Measurements from ENCODE around the gene GPR158.
A peak's percentile ranks its signal among the peaks of the same experiment; 100 is the strongest.

GPR158 gene

DNA sequence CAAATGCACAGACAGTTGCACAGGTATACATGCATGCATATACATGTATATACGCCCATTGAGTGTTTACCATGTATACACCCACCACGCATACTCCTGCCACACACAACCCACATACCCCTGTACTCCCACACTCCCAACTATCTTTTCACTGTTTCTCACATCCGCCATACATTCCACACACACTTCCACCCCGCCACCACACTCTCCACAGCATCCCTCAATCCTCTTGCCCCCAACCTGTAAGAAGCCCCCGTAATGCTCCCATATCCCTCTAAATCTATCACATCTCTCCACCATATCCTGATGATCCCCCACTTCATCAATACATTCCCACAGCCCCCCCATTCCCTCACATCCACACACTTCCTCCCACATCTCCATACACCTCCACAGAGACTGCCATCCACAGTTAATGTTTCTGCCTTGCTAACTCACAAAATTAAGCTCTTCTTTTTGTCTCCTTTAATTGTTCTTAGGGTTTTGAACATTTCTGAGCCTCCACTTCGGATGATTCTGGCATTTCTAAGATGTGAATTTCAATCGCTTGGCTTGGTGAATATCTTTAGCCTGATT lies 47.4 kb downstream of the GPR158 start:
- DNase-seq (ENCODE audit: low spot score in 2 of 2), result no peak
- Histone ChIP-seq H3K9me3 (no peaks in the 10 kb centered on the region), H3K27me3 (ENCODE audit: low read depth) (peaks cover 3% of the 10 kb centered on the region; the same call in 1 of the 2 replicates), H3K4me1 (no peaks in the 10 kb centered on the region), H3K36me3 (replicated peaks) (no peaks in the 10 kb centered on the region), H3K4me3 (no peak overlapping the region)
- in situ Hi-C loops (cut with MboI; ENCODE audit: low sequenced_read_pairs), result no loop called here

DNA sequence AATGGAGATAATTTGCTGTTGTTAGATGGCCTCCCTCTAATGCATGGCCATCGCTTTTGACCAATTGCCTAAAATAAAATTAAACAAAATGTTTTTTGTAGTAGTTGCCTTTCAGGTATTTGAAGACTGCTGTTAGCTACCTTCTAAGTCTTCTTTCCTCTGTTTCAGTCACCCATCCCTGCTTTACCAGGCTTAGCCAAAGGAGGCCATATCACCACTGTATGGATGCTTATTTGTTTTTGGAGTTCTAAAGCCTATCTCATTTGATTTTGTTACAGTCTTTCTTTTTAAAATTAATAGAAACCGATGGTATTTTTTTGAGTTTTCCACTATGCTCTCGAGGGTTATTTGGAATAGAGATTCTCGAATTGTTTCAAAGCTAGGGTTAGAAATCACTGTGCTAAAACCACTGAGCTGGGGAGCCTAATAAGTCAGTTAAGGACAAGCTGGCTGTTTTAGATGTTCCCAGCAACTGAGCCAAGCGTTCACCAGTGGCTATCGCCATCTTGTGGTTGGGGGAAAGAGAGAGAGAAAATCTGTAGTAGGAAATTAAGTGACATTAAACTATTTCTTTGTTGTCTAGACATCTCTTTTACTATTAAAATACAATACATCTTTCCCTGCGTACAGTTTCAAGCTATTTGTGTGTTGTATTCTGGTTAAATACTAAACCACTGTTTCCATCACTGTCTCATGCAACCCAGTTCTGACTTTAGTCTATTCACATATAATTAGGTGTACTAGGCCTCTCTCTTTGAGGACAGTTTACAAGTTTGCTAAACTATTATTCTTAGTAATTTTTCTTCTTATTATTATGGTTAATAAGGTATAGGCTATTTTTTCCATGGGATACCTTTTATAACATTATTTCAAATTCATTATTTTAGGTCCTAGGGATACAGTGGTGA lies 52.2 kb downstream of the GPR158 start:
- peak; percentile 62 to 66 for DNase-seq (ENCODE audit: low spot score in 2 of 2)
- Histone ChIP-seq H3K9me3 (no peaks in the 10 kb centered on the region), H3K36me3 (replicated peaks) (no peaks in the 10 kb centered on the region), H3K4me1 (no peaks in the 10 kb centered on the region), H3K4me3 (no peak overlapping the region), H3K27me3 (ENCODE audit: low read depth) (no peaks in the 10 kb centered on the region; the same call in 1 of the 2 replicates)
- in situ Hi-C loops (cut with MboI; ENCODE audit: low sequenced_read_pairs), result no loop called here

GRCh38 chr10:25231751-25232150 lies 57.0 kb downstream of the GPR158 start:
- in situ Hi-C loops (cut with MboI; ENCODE audit: low sequenced_read_pairs), result no loop called here
- H3K4me1 ChIP-seq, result no peaks in the 10 kb centered on the region
- H3K9me3 ChIP-seq, result no peaks in the 10 kb centered on the region
- no peaks in the 10 kb centered on the region for H3K36me3 ChIP-seq (replicated peaks)
- H3K4me3 ChIP-seq, result no peak overlapping the region
- H3K27me3 ChIP-seq (ENCODE audit: low read depth), result no peaks in the 10 kb centered on the region; the same call in 1 of the 2 replicates
- no peak for DNase-seq (ENCODE audit: low spot score in 2 of 2)

DNA sequence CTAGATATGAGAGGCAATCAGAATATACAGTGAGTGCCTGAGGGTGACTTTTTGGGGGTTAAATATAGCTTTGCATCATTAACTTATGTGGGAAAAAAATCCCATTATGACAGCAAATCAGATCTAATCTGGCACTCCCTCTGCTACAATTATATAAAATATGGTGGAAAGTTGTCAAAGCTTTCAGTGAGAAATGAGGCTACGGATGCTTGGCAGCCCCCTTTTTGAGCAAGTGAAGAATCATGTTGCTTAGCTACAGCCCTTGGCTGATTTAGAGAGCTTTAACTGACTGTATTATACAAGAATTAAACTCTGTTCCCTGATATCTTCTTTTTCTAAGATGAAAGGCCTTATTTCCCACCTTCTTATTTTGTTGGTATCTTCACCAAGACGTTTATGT lies 57.4 kb downstream of the GPR158 start:
- in situ Hi-C loops (cut with MboI; ENCODE audit: low sequenced_read_pairs), result no loop called here
- Histone ChIP-seq H3K36me3 (replicated peaks) (no peaks in the 10 kb centered on the region), H3K27me3 (ENCODE audit: low read depth) (no peaks in the 10 kb centered on the region; the same call in 1 of the 2 replicates), H3K4me1 (no peaks in the 10 kb centered on the region), H3K4me3 (no peak overlapping the region), H3K9me3 (no peaks in the 10 kb centered on the region)
- DNase-seq (ENCODE audit: low spot score in 2 of 2), result no peak

DNA sequence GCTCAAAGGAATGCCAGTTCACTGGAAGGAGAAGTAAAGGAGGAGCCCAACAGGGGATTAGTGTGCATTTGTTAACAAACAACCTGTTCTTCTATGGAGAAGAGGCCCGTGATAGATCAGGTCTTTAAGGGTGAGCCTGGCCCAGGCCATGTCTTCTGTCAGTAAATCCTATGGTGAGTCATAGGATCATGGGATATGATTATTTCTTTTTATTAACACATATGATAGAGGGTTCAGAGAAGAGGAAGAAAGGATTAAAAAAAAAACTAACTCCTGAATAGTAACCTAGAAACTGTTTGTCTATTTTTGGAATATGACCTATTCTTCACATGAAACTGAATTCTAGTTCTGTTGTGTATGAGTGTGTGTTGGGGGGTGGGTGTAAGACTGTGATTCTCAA lies 70.4 kb downstream of the GPR158 start:
- Histone ChIP-seq H3K27me3 (ENCODE audit: low read depth) (no peaks in the 10 kb centered on the region), H3K4me3 (no peak overlapping the region), H3K9me3 (no peaks in the 10 kb centered on the region), H3K4me1 (no peaks in the 10 kb centered on the region), H3K36me3 (replicated peaks) (no peaks in the 10 kb centered on the region)
- in situ Hi-C loops (cut with MboI; ENCODE audit: low sequenced_read_pairs), result no loop called here
- no peak for DNase-seq (ENCODE audit: low spot score in 2 of 2)

DNA sequence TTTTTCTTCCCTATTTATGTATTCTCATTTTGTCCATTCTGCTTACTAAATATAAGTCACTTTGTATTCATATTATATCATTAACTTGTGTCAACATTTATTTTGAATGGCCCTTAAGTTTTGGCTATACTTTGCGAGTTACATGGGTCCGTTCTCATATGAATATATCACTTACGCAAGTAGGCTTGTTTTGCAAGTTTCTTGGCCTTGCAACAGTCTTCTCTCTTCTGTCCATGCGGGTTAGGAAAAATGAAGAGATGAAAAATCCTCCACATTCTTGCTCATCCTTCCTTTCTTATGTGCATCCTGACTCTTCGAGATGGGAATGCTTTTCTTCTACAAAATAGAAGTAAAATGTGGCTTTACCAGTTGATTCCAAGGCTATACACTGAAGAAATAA lies 82.8 kb downstream of the GPR158 start:
- Histone ChIP-seq H3K4me1 (no peaks in the 10 kb centered on the region), H3K27me3 (ENCODE audit: low read depth) (no peaks in the 10 kb centered on the region), H3K4me3 (no peak overlapping the region), H3K9me3 (peaks cover 3% of the 10 kb centered on the region), H3K36me3 (replicated peaks) (no peaks in the 10 kb centered on the region)
- DNase-seq (ENCODE audit: low spot score in 2 of 2), result no peak
- in situ Hi-C loops (cut with MboI; ENCODE audit: low sequenced_read_pairs), result no loop called here

- H3K36me3 ChIP-seq (replicated peaks), result no peaks in the 10 kb centered on the region
- in situ Hi-C loops (cut with MboI; ENCODE audit: low sequenced_read_pairs), result no loop called here
- no peaks in the 10 kb centered on the region for H3K9me3 ChIP-seq
- H3K4me1 ChIP-seq, result no peaks in the 10 kb centered on the region
- H3K27me3 ChIP-seq (ENCODE audit: low read depth), result no peaks in the 10 kb centered on the region
- H3K4me3 ChIP-seq, result no peak overlapping the region
- no peak for DNase-seq (ENCODE audit: low spot score in 2 of 2)
Measured at GRCh38 chr10:25261110-25261509, 86.3 kb downstream of the GPR158 start.

DNA sequence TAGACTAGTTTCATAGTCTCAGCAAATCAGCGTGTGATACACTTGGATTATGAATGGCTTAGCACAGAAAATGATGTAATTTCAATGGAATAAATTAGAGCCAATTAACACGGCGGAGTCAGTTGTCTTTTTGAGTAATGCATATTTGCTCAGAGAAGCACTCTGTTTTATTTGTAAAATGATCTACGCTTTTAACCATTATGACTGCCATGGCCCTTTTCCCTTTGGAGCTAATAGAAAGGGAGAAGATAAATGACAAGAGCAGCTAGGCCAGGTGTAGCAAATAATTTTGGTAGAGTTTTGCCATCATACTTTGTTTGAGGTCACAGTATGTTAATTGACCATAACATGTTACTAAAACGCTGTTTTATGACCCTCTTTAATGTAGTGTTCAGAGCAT lies 86.8 kb downstream of the GPR158 start:
- in situ Hi-C loops (cut with MboI; ENCODE audit: low sequenced_read_pairs), result no loop called here
- DNase-seq (ENCODE audit: low spot score in 2 of 2), result no peak
- H3K4me3 ChIP-seq, result no peak overlapping the region
- no peaks in the 10 kb centered on the region for H3K27me3 ChIP-seq (ENCODE audit: low read depth)
- H3K36me3 ChIP-seq (replicated peaks), result no peaks in the 10 kb centered on the region
- no peaks in the 10 kb centered on the region for H3K9me3 ChIP-seq
- no peaks in the 10 kb centered on the region for H3K4me1 ChIP-seq

DNA sequence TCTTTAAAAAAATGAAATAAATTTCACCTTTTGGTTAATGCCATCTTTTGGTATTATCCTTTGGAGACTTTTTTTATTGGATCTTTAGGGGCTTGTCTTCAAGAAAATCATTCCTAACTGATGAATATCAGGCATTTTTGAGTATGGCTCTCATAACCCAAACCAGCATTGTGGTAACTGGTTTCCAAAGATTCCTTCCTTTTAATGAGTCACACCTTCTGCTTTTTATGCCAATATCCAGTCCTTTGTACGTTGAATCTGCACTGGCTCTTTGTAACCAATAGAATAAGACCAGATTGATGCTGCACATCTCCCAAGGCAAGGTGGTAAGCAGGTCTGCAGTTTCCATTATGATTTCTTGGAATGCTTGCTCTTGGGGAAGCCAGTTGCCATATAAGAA lies 89.1 kb downstream of the GPR158 start:
- DNase-seq (ENCODE audit: low spot score in 2 of 2), result no peak
- H3K4me3 ChIP-seq, result no peak overlapping the region
- no peaks in the 10 kb centered on the region for H3K4me1 ChIP-seq
- H3K36me3 ChIP-seq (replicated peaks), result no peaks in the 10 kb centered on the region
- in situ Hi-C loops (cut with MboI; ENCODE audit: low sequenced_read_pairs), result no loop called here
- H3K27me3 ChIP-seq (ENCODE audit: low read depth), result no peaks in the 10 kb centered on the region
- H3K9me3 ChIP-seq, result no peaks in the 10 kb centered on the region

DNA sequence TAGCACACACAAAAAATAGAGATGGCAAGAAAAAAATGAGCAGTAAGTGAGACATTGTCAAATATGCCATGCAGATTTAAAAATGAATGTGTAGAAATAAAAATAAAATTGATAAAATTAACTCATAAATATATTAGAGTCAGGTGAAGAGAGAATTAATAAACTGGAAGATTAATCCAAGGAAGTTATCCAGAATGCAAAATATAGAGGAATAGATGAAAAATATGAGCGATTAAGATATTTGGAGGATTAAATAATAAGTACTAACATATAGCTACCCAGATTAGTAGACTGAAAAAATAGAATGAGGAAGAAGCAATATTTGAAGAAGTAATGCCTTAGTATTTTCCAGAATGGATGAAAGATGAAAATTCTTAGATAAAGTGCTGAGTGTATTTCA lies 103.4 kb downstream of the GPR158 start:
- Histone ChIP-seq H3K9me3 (no peaks in the 10 kb centered on the region; the same call in 1 of the 2 replicates), H3K36me3 (replicated peaks) (no peaks in the 10 kb centered on the region), H3K27me3 (ENCODE audit: low read depth) (no peaks in the 10 kb centered on the region), H3K4me3 (no peak overlapping the region), H3K4me1 (no peaks in the 10 kb centered on the region)
- in situ Hi-C loops (cut with MboI; ENCODE audit: low sequenced_read_pairs), result no loop called here
- DNase-seq (ENCODE audit: low spot score in 2 of 2), result no peak

- H3K36me3 ChIP-seq (replicated peaks), result no peaks in the 10 kb centered on the region
- no peaks in the 10 kb centered on the region for H3K27me3 ChIP-seq (ENCODE audit: low read depth)
- no peak for DNase-seq (ENCODE audit: low spot score in 2 of 2)
- no peak overlapping the region for H3K4me3 ChIP-seq
- H3K4me1 ChIP-seq, result no peaks in the 10 kb centered on the region
- no peaks in the 10 kb centered on the region; the same call in 1 of the 2 replicates for H3K9me3 ChIP-seq
- in situ Hi-C loops (cut with MboI; ENCODE audit: low sequenced_read_pairs), result no loop called here
Measured at GRCh38 chr10:25280076-25280475, 105.3 kb downstream of the GPR158 start.

GRCh38 chr10:25280573-25280972 lies 105.8 kb downstream of the GPR158 start:
- Histone ChIP-seq H3K4me3 (no peak overlapping the region), H3K4me1 (no peaks in the 10 kb centered on the region), H3K9me3 (no peaks in the 10 kb centered on the region; the same call in 1 of the 2 replicates), H3K36me3 (replicated peaks) (no peaks in the 10 kb centered on the region), H3K27me3 (ENCODE audit: low read depth) (no peaks in the 10 kb centered on the region)
- in situ Hi-C loops (cut with MboI; ENCODE audit: low sequenced_read_pairs), result no loop called here
- DNase-seq (ENCODE audit: low spot score in 2 of 2), result no peak

GRCh38 chr10:25285809-25286208 lies 111.0 kb downstream of the GPR158 start:
- in situ Hi-C loops (cut with MboI; ENCODE audit: low sequenced_read_pairs), result no loop called here
- H3K36me3 ChIP-seq (replicated peaks), result no peaks in the 10 kb centered on the region
- H3K4me1 ChIP-seq, result no peaks in the 10 kb centered on the region
- H3K9me3 ChIP-seq, result no peaks in the 10 kb centered on the region
- no peaks in the 10 kb centered on the region for H3K27me3 ChIP-seq (ENCODE audit: low read depth)
- no peak overlapping the region for H3K4me3 ChIP-seq
- no peak for DNase-seq (ENCODE audit: low spot score in 2 of 2)

DNA sequence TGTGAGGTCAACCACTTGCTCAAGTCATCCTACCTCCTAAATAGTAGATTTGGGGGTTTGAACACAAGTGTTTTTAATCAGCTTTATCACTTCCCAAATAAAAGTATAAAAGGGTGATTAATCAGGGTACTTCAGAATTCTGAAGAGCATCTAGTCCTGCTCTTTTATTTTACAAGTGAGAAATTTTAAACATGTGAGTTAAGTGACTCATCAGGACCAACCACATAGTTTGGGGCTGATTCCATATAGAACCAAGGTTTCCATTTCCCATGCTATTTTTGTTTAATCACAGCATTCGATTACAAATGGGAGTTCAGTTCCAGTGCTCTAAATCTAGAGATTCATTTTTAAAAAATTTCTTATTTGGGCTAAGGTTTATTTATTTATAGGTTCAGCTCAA lies 113.4 kb downstream of the GPR158 start:
- H3K27me3 ChIP-seq (ENCODE audit: low read depth), result no peaks in the 10 kb centered on the region
- H3K9me3 ChIP-seq, result no peaks in the 10 kb centered on the region
- in situ Hi-C loops (cut with MboI; ENCODE audit: low sequenced_read_pairs), result no loop called here
- no peaks in the 10 kb centered on the region for H3K4me1 ChIP-seq
- no peak overlapping the region for H3K4me3 ChIP-seq
- DNase-seq (ENCODE audit: low spot score in 2 of 2), result no peak
- H3K36me3 ChIP-seq (replicated peaks), result no peaks in the 10 kb centered on the region

All from HAP-1 (cell line).